OCI-LY1 (cell line): Measurements from ENCODE around the gene ARL6IP4.

Experiments used
- CTCF ChIP-seq: fragments of 200-600 bp; sonication (generic), shearing (Covaris generic); IDR thresholded peaks from 2 replicates; pipeline ENCODE4 v1.5.1; 2017; ENCODE audit warnings: mild to moderate bottlenecking, antibody characterized with exemption, low read length, moderate library complexity, mixed read lengths
- EZH2 ChIP-seq: fragments of 200-600 bp; sonication (generic), shearing (Covaris generic); IDR thresholded peaks from 2 replicates; pipeline ENCODE4 v1.8.0; 2017; ENCODE audit warnings: borderline replicate concordance, mixed run types, mild to moderate bottlenecking, antibody characterized with exemption, low read length, moderate library complexity, mixed read lengths

- TF ChIP-seq CTCF (no peak), EZH2 (no peak)
These were observed 6.8 kb downstream of the ARL6IP4 start for GRCh38 chr12:122987086-122987951.
